ENCODE data around the gene TIMM13.
A peak's percentile ranks its signal among the peaks of the same experiment; 100 is the strongest.
"Not testable (repeated sequence)": the region's sequence is repeated elsewhere in the genome, so short reads cannot be mapped to it uniquely, and the experiment has no call there.

The TIMM13 gene

GRCh38 chr19:2413159-2413558 lies 14.2 kb downstream of the TIMM13 start:
- no peak for DNase-seq

- DNase-seq = no peak
These were observed 14.9 kb downstream of the TIMM13 start for GRCh38 chr19:2412449-2412848.

GRCh38 chr19:2411709-2412108 lies 15.7 kb downstream of the TIMM13 start:
- no peak for DNase-seq

- DNase-seq = no peak
These were observed 17.4 kb downstream of the TIMM13 start for GRCh38 chr19:2410023-2410422.

- DNase-seq = no peak
These were observed 18.0 kb downstream of the TIMM13 start for GRCh38 chr19:2409352-2409912.

GRCh38 chr19:2408247-2408646 lies 19.1 kb downstream of the TIMM13 start:
- no peak for DNase-seq

- DNase-seq = no peak
These were observed 27.8 kb downstream of the TIMM13 start for GRCh38 chr19:2399582-2399981.

- DNase-seq = no peak
These were observed 28.6 kb downstream of the TIMM13 start for GRCh38 chr19:2398735-2399305.

- DNase-seq = not testable (repeated sequence)
These were observed 30.2 kb downstream of the TIMM13 start for GRCh38 chr19:2397173-2397572.

- not testable (repeated sequence) for DNase-seq
These were observed 32.0 kb downstream of the TIMM13 start for GRCh38 chr19:2395293-2395829.

- DNase-seq = no peak
These were observed 32.7 kb downstream of the TIMM13 start for GRCh38 chr19:2394442-2395292.

GRCh38 chr19:2394054-2394441 lies 33.3 kb downstream of the TIMM13 start:
- DNase-seq = no peak

GRCh38 chr19:2392899-2393298 lies 34.5 kb downstream of the TIMM13 start:
- DNase-seq = peak; percentile 58

- DNase-seq = no peak
These were observed 35.0 kb downstream of the TIMM13 start for GRCh38 chr19:2392366-2392765.

GRCh38 chr19:2391118-2391725 lies 36.2 kb downstream of the TIMM13 start:
- peak; percentile 36 for DNase-seq

GRCh38 chr19:2389594-2389993 lies 37.8 kb downstream of the TIMM13 start:
- DNase-seq = no peak

GRCh38 chr19:2387367-2388288 lies 39.8 kb downstream of the TIMM13 start:
- no peak for DNase-seq

GRCh38 chr19:2385053-2385721 lies 42.2 kb downstream of the TIMM13 start:
- DNase-seq = peak; percentile 81

GRCh38 chr19:2382530-2383222 lies 44.7 kb downstream of the TIMM13 start:
- no peak for DNase-seq

- DNase-seq = no peak
These were observed 46.1 kb downstream of the TIMM13 start for GRCh38 chr19:2381148-2381820.
